Measurements from ENCODE around the gene CAMK2B.

DNA sequence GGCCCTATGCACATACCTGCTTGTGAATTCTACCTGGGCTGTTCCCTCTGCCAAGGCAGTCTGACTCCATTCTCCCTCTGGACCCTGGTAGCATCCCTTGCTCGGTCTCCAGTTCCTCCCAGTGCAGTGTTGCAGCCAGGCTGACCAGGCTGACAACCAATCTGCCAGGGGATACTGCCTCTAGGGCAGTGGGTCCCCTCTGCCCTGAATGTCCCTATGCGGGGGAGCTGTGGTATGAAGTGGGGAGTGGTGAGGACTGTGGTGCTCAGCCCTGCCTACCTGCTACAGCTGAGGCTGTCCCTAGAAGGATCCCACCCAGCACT is 48.0 kb upstream of the CAMK2B start:
- TF ChIP-seq, protein P1, sequence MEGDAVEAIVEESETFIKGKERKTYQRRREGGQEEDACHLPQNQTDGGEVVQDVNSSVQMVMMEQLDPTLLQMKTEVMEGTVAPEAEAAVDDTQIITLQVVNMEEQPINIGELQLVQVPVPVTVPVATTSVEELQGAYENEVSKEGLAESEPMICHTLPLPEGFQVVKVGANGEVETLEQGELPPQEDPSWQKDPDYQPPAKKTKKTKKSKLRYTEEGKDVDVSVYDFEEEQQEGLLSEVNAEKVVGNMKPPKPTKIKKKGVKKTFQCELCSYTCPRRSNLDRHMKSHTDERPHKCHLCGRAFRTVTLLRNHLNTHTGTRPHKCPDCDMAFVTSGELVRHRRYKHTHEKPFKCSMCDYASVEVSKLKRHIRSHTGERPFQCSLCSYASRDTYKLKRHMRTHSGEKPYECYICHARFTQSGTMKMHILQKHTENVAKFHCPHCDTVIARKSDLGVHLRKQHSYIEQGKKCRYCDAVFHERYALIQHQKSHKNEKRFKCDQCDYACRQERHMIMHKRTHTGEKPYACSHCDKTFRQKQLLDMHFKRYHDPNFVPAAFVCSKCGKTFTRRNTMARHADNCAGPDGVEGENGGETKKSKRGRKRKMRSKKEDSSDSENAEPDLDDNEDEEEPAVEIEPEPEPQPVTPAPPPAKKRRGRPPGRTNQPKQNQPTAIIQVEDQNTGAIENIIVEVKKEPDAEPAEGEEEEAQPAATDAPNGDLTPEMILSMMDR (IDR thresholded peaks at IDR 0.05) = no peak
- no peak for TF ChIP-seq EP300 (IDR thresholded peaks at IDR 0.05)
- TF ChIP-seq POLR2A (IDR thresholded peaks at IDR 0.05) = no peak
